ENCODE data around the gene UBE2D2. TPM values are rescaled to one million over a fixed set of nuclear protein-coding genes. Genes with fewer than 3 reads are reported as not detected.

The UBE2D2 gene
- total RNA-seq, 1 donor from 2014 or later, result 110 TPM

DNA sequence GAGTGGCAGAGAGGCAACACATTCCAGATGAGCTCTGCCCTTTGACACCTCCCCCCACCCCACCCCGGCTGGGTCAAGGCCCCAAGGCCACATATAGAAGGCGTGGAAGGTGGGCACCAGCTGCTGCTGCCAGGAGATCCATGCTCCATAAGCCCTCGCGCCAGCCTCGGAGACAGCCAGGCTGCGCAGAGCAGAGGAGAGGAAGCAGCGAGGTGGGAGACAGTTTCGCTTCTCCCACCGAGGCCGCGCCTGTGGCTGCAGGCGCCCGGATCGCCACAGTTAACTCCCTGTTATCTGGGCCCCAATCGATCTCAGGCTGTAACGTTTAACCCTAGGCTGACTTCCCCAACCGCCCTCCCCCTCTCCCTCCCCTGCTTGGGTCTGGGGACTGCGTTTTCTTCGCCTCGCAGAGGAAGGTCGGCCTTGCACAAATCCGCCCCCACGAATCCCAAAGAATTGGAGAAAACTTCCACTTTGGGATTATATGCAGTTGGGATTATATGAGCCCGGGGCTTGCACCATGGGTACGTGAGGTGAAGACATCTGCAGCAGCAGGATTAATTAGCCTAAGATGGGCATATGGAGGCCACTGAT lies 85.9 kb downstream of the UBE2D2 start:
- intact Hi-C loops (cut with micrococcal nuclease), result no loop called here
- peak; percentile 20 for DNase-seq
- Histone ChIP-seq H3K27ac (replicated peaks) (no peak overlapping the region), H3K36me3 (no peaks in the 10 kb centered on the region), H3K4me3 (peak overlapping the region; percentile 90), H3K27me3 (ENCODE audit: low read depth) (no peaks in the 10 kb centered on the region), H3K4me1 (peaks cover 63% of the 10 kb centered on the region), H3K9me3 (replicated peaks) (no peaks in the 10 kb centered on the region)
- TF ChIP-seq, protein P1, sequence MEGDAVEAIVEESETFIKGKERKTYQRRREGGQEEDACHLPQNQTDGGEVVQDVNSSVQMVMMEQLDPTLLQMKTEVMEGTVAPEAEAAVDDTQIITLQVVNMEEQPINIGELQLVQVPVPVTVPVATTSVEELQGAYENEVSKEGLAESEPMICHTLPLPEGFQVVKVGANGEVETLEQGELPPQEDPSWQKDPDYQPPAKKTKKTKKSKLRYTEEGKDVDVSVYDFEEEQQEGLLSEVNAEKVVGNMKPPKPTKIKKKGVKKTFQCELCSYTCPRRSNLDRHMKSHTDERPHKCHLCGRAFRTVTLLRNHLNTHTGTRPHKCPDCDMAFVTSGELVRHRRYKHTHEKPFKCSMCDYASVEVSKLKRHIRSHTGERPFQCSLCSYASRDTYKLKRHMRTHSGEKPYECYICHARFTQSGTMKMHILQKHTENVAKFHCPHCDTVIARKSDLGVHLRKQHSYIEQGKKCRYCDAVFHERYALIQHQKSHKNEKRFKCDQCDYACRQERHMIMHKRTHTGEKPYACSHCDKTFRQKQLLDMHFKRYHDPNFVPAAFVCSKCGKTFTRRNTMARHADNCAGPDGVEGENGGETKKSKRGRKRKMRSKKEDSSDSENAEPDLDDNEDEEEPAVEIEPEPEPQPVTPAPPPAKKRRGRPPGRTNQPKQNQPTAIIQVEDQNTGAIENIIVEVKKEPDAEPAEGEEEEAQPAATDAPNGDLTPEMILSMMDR (IDR thresholded peaks at IDR 0.05; ENCODE audit: borderline replicate concordance), result no peak

DNA sequence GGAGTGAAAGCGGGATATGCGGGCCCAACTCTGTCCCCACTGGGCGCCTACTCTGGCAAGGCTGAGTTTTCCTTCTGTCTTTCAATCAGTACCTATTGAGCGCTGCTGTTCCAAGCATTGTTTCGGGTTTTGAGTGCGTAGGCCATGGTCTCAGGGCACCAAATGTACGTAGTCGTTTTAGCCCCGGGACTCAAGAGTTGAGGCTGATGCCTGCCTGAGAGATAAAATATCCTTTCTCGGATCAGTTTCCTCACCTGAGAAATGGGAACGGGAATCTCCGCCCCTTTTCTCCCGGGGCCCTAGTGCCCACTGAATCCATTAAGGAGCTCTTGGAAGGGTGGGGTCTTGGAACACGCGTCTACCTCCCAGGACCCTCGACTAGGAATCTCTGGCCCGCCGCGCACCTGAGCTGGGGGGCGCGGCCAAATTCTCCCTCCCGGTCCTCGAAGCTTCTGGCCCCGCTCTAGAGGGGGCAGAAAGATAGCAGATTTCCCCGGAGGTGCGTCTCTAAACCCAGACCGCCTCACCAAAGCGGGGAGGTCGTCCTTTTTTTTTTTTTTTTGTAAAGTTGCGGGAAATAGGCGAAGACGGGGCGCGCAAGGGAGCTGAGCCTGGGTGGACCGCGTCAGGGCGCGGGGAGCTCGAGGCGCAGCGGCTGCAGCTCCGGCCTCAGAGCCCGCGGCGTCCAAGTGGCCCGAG lies 86.5 kb downstream of the UBE2D2 start:
- peaks cover 70% of the 10 kb centered on the region for H3K4me1 ChIP-seq
- intact Hi-C loops (cut with micrococcal nuclease), result no loop called here
- H3K36me3 ChIP-seq, result no peaks in the 10 kb centered on the region
- peak overlapping the region; percentile 90 for H3K4me3 ChIP-seq
- H3K27ac ChIP-seq (replicated peaks), result peak overlapping the region; percentile 91
- peak; percentile 11 for DNase-seq
- no peaks in the 10 kb centered on the region for H3K27me3 ChIP-seq (ENCODE audit: low read depth)
- no peaks in the 10 kb centered on the region for H3K9me3 ChIP-seq (replicated peaks)
- TF ChIP-seq, protein P1 (IDR thresholded peaks at IDR 0.05; ENCODE audit: borderline replicate concordance), result no peak

DNA sequence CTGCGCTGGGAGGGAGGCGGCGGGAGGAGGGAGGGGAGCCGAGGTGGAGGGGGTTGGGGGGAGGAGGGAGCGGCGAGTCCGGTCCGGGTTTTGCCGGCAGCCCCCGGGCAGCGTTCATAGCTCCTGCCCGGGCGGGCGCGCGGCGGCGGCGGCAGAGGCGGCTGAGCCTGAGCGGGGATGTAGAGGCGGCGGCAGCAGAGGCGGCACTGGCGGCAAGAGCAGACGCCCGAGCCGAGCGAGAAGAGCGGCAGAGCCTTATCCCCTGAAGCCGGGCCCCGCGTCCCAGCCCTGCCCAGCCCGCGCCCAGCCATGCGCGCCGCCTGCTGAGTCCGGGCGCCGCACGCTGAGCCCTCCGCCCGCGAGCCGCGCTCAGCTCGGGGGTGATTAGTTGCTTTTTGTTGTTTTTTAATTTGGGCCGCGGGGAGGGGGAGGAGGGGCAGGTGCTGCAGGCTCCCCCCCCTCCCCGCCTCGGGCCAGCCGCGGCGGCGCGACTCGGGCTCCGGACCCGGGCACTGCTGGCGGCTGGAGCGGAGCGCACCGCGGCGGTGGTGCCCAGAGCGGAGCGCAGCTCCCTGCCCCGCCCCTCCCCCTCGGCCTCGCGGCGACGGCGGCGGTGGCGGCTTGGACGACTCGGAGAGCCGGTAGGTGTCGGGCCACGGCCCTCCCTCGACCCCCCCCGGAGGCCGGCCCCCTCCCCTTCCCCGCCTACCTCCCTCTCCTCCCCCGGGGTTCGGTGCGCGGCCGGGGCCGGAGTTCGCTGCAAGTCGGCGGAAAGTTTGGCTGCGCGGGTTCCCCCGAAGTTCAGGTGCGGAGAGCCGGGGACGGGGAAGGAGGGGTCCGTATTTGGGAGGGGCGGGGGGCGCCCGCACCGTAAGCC lies 87.3 kb downstream of the UBE2D2 start, which contains the start of gene CXXC5:
TSS of gene CXXC5 (plus strand) at position 145 of the 877 bp plus-strand sequence. CDS start 32,175 bp downstream, outside the sequence.
- Histone ChIP-seq H3K27me3 (ENCODE audit: low read depth) (no peaks in the 10 kb centered on the region), H3K4me1 (peaks cover 71% of the 10 kb centered on the region)
- TF ChIP-seq, protein P1 (IDR thresholded peaks at IDR 0.05; ENCODE audit: borderline replicate concordance), result no peak

DNA sequence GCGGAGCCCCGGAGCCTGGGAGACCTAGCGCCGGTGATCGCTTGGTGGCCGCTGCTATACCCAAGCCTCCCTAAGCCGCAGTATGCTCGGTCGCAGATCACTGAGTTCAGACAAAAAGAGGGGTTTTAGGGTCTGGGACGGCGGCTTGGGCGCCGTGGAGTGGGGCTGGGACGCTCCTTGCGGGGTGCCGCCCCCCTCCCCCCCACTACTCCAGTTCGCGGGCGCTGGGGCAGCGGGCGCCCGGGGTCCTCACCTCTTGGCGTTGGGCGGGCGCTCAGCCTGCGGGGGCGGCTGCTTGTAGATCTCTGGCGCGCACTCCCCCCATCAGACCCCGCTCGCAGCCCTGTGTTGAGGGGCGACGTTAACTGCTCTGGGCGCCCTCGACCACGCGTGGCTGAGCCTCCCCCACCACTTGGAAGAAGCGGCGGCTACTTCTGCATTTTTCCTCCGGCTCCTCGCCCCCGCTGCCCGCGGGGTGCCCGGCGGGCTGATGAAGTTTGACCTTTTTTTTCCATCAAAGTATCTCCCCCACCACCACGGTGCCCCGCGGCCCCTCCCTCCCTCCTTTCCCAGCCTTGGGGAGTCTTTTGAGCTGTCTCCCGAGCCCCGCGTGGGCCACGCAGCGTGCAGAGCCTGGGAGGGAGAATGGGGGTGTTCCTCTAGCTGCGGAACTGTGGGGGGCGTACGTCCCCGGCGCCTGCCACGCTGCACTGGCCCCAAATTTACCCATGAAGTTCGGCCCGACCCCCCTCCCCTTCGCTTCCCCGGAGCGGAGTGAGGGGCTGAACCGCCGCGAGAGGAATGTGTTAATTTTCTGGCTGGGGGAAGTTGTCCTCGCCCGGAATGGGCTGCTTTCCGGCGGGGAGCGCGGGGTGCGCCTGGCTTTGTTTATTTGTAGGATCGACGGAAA lies 88.2 kb downstream of the UBE2D2 start:
- H3K4me3 ChIP-seq, result peak overlapping the region; percentile 90
- H3K27ac ChIP-seq (replicated peaks), result peak overlapping the region; percentile 91
- H3K36me3 ChIP-seq, result no peaks in the 10 kb centered on the region
- no peaks in the 10 kb centered on the region for H3K27me3 ChIP-seq (ENCODE audit: low read depth)
- DNase-seq, result peak; percentile 34
- intact Hi-C loops (cut with micrococcal nuclease), result no loop called here
- no peaks in the 10 kb centered on the region for H3K9me3 ChIP-seq (replicated peaks)
- TF ChIP-seq, protein P1 (IDR thresholded peaks at IDR 0.05; ENCODE audit: borderline replicate concordance), result no peak
- peaks cover 77% of the 10 kb centered on the region for H3K4me1 ChIP-seq

More for the DNA sequence above, 87.3 kb downstream of the UBE2D2 start, which contains the start of gene CXXC5:
- H3K9me3 ChIP-seq (replicated peaks), result no peaks in the 10 kb centered on the region
- DNase-seq, result peak; percentile 90
- intact Hi-C loops (cut with micrococcal nuclease), result no loop called here
- H3K4me3 ChIP-seq, result peak within 1 kb of the TSS; percentile 90
- H3K27ac ChIP-seq (replicated peaks), result peak within 1 kb of the TSS; percentile 91
- no peaks in the 10 kb centered on the region for H3K36me3 ChIP-seq

All from left ventricle myocardium inferior (tissue), 1 donor.